Measurements from ENCODE around the gene SNX4.
"Not testable (repeated sequence)": the region's sequence is repeated elsewhere in the genome, so short reads cannot be mapped to it uniquely, and the experiment has no call there.

- TF ChIP-seq, protein P1, sequence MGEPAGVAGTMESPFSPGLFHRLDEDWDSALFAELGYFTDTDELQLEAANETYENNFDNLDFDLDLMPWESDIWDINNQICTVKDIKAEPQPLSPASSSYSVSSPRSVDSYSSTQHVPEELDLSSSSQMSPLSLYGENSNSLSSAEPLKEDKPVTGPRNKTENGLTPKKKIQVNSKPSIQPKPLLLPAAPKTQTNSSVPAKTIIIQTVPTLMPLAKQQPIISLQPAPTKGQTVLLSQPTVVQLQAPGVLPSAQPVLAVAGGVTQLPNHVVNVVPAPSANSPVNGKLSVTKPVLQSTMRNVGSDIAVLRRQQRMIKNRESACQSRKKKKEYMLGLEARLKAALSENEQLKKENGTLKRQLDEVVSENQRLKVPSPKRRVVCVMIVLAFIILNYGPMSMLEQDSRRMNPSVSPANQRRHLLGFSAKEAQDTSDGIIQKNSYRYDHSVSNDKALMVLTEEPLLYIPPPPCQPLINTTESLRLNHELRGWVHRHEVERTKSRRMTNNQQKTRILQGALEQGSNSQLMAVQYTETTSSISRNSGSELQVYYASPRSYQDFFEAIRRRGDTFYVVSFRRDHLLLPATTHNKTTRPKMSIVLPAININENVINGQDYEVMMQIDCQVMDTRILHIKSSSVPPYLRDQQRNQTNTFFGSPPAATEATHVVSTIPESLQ (CRISPR knock-in tag; IDR thresholded peaks at IDR 0.05), result not testable (repeated sequence)
- TF ChIP-seq ZNF317 (CRISPR knock-in tag; IDR thresholded peaks at IDR 0.05; ENCODE audit: borderline replicate concordance, low read depth); TCF7 (CRISPR knock-in tag; IDR thresholded peaks at IDR 0.05; ENCODE audit: low read depth); RELA (CRISPR knock-in tag; IDR thresholded peaks at IDR 0.05; ENCODE audit: borderline replicate concordance); NFE2L1 (CRISPR knock-in tag; IDR thresholded peaks at IDR 0.05); SP1 (CRISPR knock-in tag; conservative IDR thresholded peaks at IDR 0.05); CTCF (IDR thresholded peaks at IDR 0.05); ATF3 (CRISPR knock-in tag; conservative IDR thresholded peaks at IDR 0.05); CREM (CRISPR knock-in tag; IDR thresholded peaks at IDR 0.05); ETV6 (CRISPR knock-in tag; IDR thresholded peaks at IDR 0.05); KAT7 (CRISPR knock-in tag; IDR thresholded peaks at IDR 0.05; ENCODE audit: borderline replicate concordance); CBFB (CRISPR knock-in tag; IDR thresholded peaks at IDR 0.05; ENCODE audit: low read depth): not testable (repeated sequence)
- TF ChIP-seq, protein P2, sequence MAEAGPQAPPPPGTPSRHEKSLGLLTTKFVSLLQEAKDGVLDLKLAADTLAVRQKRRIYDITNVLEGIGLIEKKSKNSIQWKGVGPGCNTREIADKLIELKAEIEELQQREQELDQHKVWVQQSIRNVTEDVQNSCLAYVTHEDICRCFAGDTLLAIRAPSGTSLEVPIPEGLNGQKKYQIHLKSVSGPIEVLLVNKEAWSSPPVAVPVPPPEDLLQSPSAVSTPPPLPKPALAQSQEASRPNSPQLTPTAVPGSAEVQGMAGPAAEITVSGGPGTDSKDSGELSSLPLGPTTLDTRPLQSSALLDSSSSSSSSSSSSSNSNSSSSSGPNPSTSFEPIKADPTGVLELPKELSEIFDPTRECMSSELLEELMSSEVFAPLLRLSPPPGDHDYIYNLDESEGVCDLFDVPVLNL (CRISPR knock-in tag; IDR thresholded peaks at IDR 0.05; ENCODE audit: borderline replicate concordance, low read depth), result not testable (repeated sequence)
Measured at GRCh38 chr3:125520563-125520919, 539 bp upstream of the SNX4 start.

All from WTC11 (cell line).